ENCODE data around the gene ZBED3. TPM values are rescaled to one million over a fixed set of nuclear protein-coding genes. Genes with fewer than 3 reads are reported as not detected.

ZBED3 gene
- total and polyA plus RNA-seq, 2 donors (not counting 1 experiment from before 2014, with no cell fraction given): 0.30 to 1.2 TPM

DNA sequence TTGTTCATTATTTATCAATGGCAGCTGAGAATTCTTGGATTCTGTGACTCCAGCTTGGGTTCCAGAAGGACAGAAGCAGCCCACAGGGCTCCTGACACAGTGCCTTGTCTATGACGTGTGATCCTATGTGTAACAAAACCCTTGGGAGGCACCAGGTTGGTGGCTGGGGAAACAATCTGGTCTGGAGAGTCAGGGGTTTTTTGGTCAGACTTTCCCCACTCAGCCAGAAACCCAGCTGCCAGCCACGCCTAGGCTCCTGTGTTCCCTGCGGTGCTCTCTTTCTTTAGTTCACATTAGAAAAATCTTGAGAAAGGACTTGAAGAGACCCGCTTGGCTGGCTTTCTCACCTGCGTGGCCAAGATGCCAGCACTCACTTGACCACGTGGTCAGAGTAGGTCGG, 15.5 kb upstream of the ZBED3 start:
- H3K4me3 ChIP-seq (ENCODE audit: control extremely low read depth in 1 of 5, extremely low read depth in 1 of 5, insufficient read depth in 1 of 5, low read depth in 2 of 5, low read length in 4 of 5): no peak overlapping the region
- H3K9me3 ChIP-seq (ENCODE audit: control extremely low read depth in 1 of 3, control insufficient read depth in 2 of 3, insufficient read depth in 1 of 3, low read length in 2 of 3): peaks cover 0 to 3% (median 0%) of the 10 kb centered on the region in 3 donors
- H3K4me1 ChIP-seq (ENCODE audit: control insufficient read depth in 2 of 2, insufficient read depth in 2 of 2, low read length in 2 of 2): no peaks in the 10 kb centered on the region
- ChIA-PET CTCF (no interaction called here), POLR2A (no interaction called here)
- H3K4me2 ChIP-seq (replicated peaks; ENCODE audit: low read depth, low read length, poor library complexity, severe bottlenecking): no peak overlapping the region
- TF ChIP-seq EZH2 (IDR thresholded peaks at IDR 0.05; ENCODE audit: borderline replicate concordance, insufficient read depth, low read depth, low read length, poor library complexity, severe bottlenecking): no peak
- TF ChIP-seq, protein P1, sequence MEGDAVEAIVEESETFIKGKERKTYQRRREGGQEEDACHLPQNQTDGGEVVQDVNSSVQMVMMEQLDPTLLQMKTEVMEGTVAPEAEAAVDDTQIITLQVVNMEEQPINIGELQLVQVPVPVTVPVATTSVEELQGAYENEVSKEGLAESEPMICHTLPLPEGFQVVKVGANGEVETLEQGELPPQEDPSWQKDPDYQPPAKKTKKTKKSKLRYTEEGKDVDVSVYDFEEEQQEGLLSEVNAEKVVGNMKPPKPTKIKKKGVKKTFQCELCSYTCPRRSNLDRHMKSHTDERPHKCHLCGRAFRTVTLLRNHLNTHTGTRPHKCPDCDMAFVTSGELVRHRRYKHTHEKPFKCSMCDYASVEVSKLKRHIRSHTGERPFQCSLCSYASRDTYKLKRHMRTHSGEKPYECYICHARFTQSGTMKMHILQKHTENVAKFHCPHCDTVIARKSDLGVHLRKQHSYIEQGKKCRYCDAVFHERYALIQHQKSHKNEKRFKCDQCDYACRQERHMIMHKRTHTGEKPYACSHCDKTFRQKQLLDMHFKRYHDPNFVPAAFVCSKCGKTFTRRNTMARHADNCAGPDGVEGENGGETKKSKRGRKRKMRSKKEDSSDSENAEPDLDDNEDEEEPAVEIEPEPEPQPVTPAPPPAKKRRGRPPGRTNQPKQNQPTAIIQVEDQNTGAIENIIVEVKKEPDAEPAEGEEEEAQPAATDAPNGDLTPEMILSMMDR (IDR thresholded peaks at IDR 0.05): no peak
- H3K4me3 Mint-ChIP-seq: no peak overlapping the region
- no peaks in the 10 kb centered on the region for H4K20me1 ChIP-seq (ENCODE audit: control insufficient read depth, insufficient read depth, low read length, poor library complexity, severe bottlenecking)
- no peak overlapping the region for H3K27ac ChIP-seq (ENCODE audit: low read length in 2 of 2)
- no peaks in the 10 kb centered on the region for H3K79me2 ChIP-seq (ENCODE audit: control insufficient read depth, insufficient read depth, low read length)
- DNase-seq: no peak
- no peak for ATAC-seq (ENCODE audit: low read depth)
- H3K9me3 Mint-ChIP-seq (ENCODE audit: insufficient read depth): no peaks in the 10 kb centered on the region
- 79% methylated on average over 2 of the region's 7 CpGs for WGBS (ENCODE audit: insufficient coverage)
- no peak overlapping the region for H2AFZ ChIP-seq (ENCODE audit: insufficient read depth, low read depth, low read length, poor library complexity, severe bottlenecking)
- no peaks in the 10 kb centered on the region for H3K36me3 ChIP-seq (replicated peaks in 1 of 2; ENCODE audit: control extremely low read depth in 1 of 2, control insufficient read depth in 1 of 2, extremely low read depth in 1 of 2, insufficient read depth in 2 of 2, low read length in 1 of 2)
- no peaks in the 10 kb centered on the region for H3K27me3 ChIP-seq (replicated peaks in 1 of 4; ENCODE audit: control extremely low read depth in 1 of 4, control insufficient read depth in 3 of 4, insufficient read depth in 4 of 4, low read length in 3 of 4)
- H3K4me1 Mint-ChIP-seq: no peaks in the 10 kb centered on the region
- intact Hi-C loops (cut with micrococcal nuclease): no loop called here
- no peak overlapping the region for H3K9ac ChIP-seq (ENCODE audit: low read length)
- peaks cover 3% of the 10 kb centered on the region for H3K27me3 Mint-ChIP-seq
- H3K27ac Mint-ChIP-seq: no peak overlapping the region

DNA sequence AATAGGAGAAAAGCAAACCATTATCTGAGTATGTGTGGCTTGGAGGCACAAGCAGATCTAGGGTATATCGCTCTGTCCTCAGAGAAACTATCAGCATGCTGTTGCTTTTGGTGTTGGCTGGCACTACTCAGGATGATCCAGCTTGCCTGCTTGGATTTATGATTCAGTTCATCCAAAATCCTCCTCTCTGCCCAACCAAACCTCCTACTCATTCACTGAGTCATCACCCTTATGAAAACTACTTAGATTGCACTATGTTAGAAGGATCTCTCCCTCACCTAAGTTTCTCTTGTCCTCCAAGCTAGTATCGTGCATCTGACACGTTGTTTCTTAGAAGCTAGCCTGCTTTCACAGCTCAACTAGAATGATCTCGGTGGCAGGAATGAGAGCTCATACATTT, 14.2 kb upstream of the ZBED3 start:
- Mint-ChIP-seq H3K4me3 (no peak overlapping the region), H3K4me1 (no peaks in the 10 kb centered on the region), H3K9me3 (ENCODE audit: insufficient read depth) (no peaks in the 10 kb centered on the region), H3K27ac (no peak overlapping the region), H3K27me3 (no peaks in the 10 kb centered on the region)
- H2AFZ ChIP-seq (ENCODE audit: insufficient read depth, low read depth, low read length, poor library complexity, severe bottlenecking): no peak overlapping the region
- intact Hi-C loops (cut with micrococcal nuclease): no loop called here
- WGBS (ENCODE audit: insufficient coverage): 89% methylated on average over 3 of the region's 4 CpGs
- peaks cover 0 to 2% (median 0%) of the 10 kb centered on the region in 4 experiments for H3K27me3 ChIP-seq (replicated peaks in 1 of 4; ENCODE audit: control extremely low read depth in 1 of 4, control insufficient read depth in 3 of 4, insufficient read depth in 4 of 4, low read length in 3 of 4)
- no peaks in the 10 kb centered on the region for H3K36me3 ChIP-seq (replicated peaks in 1 of 2; ENCODE audit: control extremely low read depth in 1 of 2, control insufficient read depth in 1 of 2, extremely low read depth in 1 of 2, insufficient read depth in 2 of 2, low read length in 1 of 2)
- TF ChIP-seq, protein P1 (IDR thresholded peaks at IDR 0.05): no peak
- TF ChIP-seq EZH2 (IDR thresholded peaks at IDR 0.05; ENCODE audit: borderline replicate concordance, insufficient read depth, low read depth, low read length, poor library complexity, severe bottlenecking): no peak
- H3K9me3 ChIP-seq (ENCODE audit: control extremely low read depth in 1 of 3, control insufficient read depth in 2 of 3, insufficient read depth in 1 of 3, low read length in 2 of 3): peaks cover 0 to 3% (median 0%) of the 10 kb centered on the region in 3 donors
- no peaks in the 10 kb centered on the region for H4K20me1 ChIP-seq (ENCODE audit: control insufficient read depth, insufficient read depth, low read length, poor library complexity, severe bottlenecking)
- H3K79me2 ChIP-seq (ENCODE audit: control insufficient read depth, insufficient read depth, low read length): no peaks in the 10 kb centered on the region
- no peak overlapping the region for H3K9ac ChIP-seq (ENCODE audit: low read length)
- H3K4me3 ChIP-seq (ENCODE audit: control extremely low read depth in 1 of 5, extremely low read depth in 1 of 5, insufficient read depth in 1 of 5, low read depth in 2 of 5, low read length in 4 of 5): no peak overlapping the region
- H3K4me1 ChIP-seq (ENCODE audit: control insufficient read depth in 2 of 2, insufficient read depth in 2 of 2, low read length in 2 of 2): no peaks in the 10 kb centered on the region
- H3K27ac ChIP-seq (ENCODE audit: low read length in 2 of 2): no peak overlapping the region
- no peak overlapping the region for H3K4me2 ChIP-seq (replicated peaks; ENCODE audit: low read depth, low read length, poor library complexity, severe bottlenecking)
- CTCF ChIA-PET: interaction anchor here (1.3 kb wide), 1 partner anchor 24 kb away, joined by 3 read pairs; no protein-coding TSS in a partner anchor
- POLR2A ChIA-PET: no interaction called here
- DNase-seq (no peak), ATAC-seq (ENCODE audit: low read depth) (no peak)

All from B cell (primary cell).